H1 (cell line): Measurements from ENCODE around the gene RAB14.

ENCODE experiments used
- PHF8 ChIP-seq: fragments of 200-600 bp; sonication (generic); conservative IDR thresholded peaks from 2 replicates; pipeline ENCODE4 v1.7.1; 2012; ENCODE audit warnings: low read depth, mild to moderate bottlenecking, inconsistent platforms, low read length, moderate library complexity
- TF ChIP-seq, protein P1 (sequence below): IDR thresholded peaks from 2 replicates; pipeline ENCODE4 v1.6.1; 2012; ENCODE audit warnings: inconsistent platforms
- TF ChIP-seq, protein P2 (sequence below), 3 experiments: IDR thresholded peaks; 1 replicate in 2 of 3; 2 replicates in 1 of 3; pipeline versions ENCODE4 v1.5.1 to v1.6.1; 2011; ENCODE audit warnings: low read length in 3 of 3, mild to moderate bottlenecking in 3 of 3, inconsistent platforms in 2 of 3, low read depth in 1 of 3, moderate library complexity in 1 of 3; ENCODE audit not compliant: insufficient read depth in 1 of 3; ENCODE audit errors: control extremely low read depth in 1 of 3

DNA sequence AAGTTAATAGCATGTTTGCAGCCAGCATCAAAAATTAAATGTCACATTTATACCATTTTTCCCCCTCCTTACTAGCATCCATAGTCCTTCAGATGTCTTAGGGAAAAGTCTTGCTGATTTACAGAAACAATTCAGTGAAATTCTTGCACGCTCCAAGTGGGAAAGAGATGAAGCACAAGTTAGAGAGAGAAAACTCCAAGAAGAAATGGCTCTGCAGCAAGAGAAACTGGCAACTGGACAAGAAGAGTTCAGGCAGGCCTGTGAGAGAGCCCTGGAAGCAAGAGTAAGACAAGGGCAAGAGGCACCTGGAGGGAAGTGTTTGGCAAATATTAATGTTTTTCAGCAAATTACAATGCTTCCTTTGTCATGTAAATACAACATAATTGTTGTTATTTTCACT is 60.4 kb downstream of the RAB14 start:
- TF ChIP-seq, protein P1, sequence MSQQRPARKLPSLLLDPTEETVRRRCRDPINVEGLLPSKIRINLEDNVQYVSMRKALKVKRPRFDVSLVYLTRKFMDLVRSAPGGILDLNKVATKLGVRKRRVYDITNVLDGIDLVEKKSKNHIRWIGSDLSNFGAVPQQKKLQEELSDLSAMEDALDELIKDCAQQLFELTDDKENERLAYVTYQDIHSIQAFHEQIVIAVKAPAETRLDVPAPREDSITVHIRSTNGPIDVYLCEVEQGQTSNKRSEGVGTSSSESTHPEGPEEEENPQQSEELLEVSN: no peak
- no peak for TF ChIP-seq PHF8
- TF ChIP-seq, protein P2, sequence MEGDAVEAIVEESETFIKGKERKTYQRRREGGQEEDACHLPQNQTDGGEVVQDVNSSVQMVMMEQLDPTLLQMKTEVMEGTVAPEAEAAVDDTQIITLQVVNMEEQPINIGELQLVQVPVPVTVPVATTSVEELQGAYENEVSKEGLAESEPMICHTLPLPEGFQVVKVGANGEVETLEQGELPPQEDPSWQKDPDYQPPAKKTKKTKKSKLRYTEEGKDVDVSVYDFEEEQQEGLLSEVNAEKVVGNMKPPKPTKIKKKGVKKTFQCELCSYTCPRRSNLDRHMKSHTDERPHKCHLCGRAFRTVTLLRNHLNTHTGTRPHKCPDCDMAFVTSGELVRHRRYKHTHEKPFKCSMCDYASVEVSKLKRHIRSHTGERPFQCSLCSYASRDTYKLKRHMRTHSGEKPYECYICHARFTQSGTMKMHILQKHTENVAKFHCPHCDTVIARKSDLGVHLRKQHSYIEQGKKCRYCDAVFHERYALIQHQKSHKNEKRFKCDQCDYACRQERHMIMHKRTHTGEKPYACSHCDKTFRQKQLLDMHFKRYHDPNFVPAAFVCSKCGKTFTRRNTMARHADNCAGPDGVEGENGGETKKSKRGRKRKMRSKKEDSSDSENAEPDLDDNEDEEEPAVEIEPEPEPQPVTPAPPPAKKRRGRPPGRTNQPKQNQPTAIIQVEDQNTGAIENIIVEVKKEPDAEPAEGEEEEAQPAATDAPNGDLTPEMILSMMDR (IDR thresholded peaks at IDR 0.05; ENCODE audit: control extremely low read depth in 1 of 3, insufficient read depth in 1 of 3, low read depth in 1 of 3, low read length in 3 of 3): no peak
